Testis (tissue), 3 donors: ENCODE measurements around the gene BUD31. TPM values are rescaled to one million over a fixed set of nuclear protein-coding genes. Genes with fewer than 3 reads are reported as not detected.

Source experiments
- DNase-seq: peaks from one replicate; pipeline ENCODE4 v3.0.0-alpha.2; 2019
- H3K27ac ChIP-seq, 2 donors: fragments of 200-600 bp; sonication (generic); one replicate each; pipeline ENCODE4 v1.5.1; 2019
- H3K27me3 ChIP-seq: fragments of 200-600 bp; sonication (generic); one replicate; pipeline ENCODE4 v1.5.1; 2019
- H3K36me3 ChIP-seq: fragments of 200-600 bp; sonication (generic); one replicate; pipeline ENCODE4 v1.5.1; 2017; ENCODE audit warnings: low read depth; ENCODE audit errors: missing control alignments
- H3K4me1 ChIP-seq: fragments of 200-600 bp; sonication (generic); one replicate; pipeline ENCODE4 v1.5.1; 2019
- H3K4me3 ChIP-seq, 2 donors: fragments of 200-600 bp; sonication (generic); one replicate each; pipeline ENCODE4 v1.5.1; 2017 to 2019
- H3K9me3 ChIP-seq: fragments of 200-600 bp; sonication (generic); one replicate; pipeline ENCODE4 v1.5.1; 2017
- POLR2A ChIP-seq: fragments of 450-650 bp; IDR thresholded peaks from one replicate; pipeline ENCODE4 v1.6.1; 2017; ENCODE audit warnings: antibody characterized with exemption, mild to moderate bottlenecking, moderate library complexity
- WGBS, 2 donors: methylation state at CpG; one replicate each; pipeline ENCODE4 v1.1.5; 2018; 5-methylcytosine and 5-hydroxymethylcytosine counted together
- intact Hi-C: fragments of 100-400 bp; cut with DNase I; formaldehyde crosslinking; loops from one replicate; pipeline ENCODE4 v1.15.1; 2023; ENCODE audit warnings: low total_unique reads
- polyA plus RNA-seq: library from polyadenylated mRNA; stranded (reverse); fragments of 350-450 nt; fragmentation: Illumina TruSeq; extraction: RNeasy Lipid Tissue Mini Kit (QIAGEN cat#74804); gene quantifications from one replicate; pipeline ENCODE4 v1.2.3, GENCODE V29; 2014; ENCODE audit warnings: low read depth, low replicate concordance; ENCODE audit not compliant: insufficient read depth
- total RNA-seq, 2 donors: library from RNA; depleted of rRNA; stranded (reverse); fragments of >200 nt; gene quantifications; one replicate each; pipeline ENCODE4 v1.2.3, GENCODE V29; 2016
- TF ChIP-seq, protein P1 (sequence below), 3 experiments: fragments of 450-650 bp in 2 of 3; fragments of 200-600 bp in 1 of 3; sonication (generic) in 1 of 3; IDR thresholded peaks; one replicate each; pipeline ENCODE4 v1.5.1; 2016 to 2019; ENCODE audit warnings: antibody characterized with exemption in 3 of 3, mild to moderate bottlenecking in 2 of 3, moderate library complexity in 1 of 3

The BUD31 gene
- total and polyA plus RNA-seq, 3 donors from 2014 or later: 91.2 to 174 (median 123) TPM

DNA sequence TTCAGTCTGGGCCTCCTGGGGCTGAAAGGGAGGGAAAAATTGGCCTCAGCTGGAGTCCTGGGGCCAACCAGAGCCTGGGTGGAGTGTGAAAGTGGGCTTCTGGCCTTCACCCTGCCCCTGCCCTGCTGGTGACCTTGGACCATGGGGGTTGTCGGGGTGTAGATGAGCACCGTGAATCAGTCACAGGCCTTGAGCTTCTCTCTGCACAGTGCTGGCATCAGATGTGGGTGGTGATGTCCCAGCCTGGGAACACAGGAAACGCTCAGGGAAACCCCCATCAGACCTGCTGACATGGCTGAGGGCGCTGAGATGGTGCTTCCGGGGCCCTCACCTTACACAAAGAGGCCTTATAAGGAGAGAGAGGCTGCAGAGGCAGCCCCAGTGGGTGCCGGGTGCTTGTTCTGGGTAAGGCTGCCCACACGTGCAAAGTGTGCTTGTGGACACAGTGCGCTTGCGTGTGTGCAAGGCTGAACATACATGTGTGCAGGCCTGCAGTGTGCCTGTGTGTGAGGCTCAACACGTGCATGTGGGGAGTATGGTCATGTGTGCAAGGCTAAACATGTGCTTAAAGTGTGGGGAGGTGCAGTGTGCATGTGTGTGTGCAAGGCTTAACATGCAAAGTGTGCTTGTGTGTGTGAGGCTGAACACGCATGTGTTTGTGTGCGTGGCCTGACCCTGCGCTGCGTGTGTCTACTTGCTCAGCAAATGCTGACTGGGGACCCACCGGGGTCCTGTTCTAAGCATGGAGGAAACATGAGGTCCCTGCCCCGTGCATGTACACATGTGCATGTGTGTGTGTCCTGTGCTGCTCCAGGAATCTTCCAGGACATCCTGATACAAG lies 27.7 kb upstream of the BUD31 start:
- Histone ChIP-seq H3K4me1 (peaks cover 21% of the 10 kb centered on the region), H3K27me3 (no peaks in the 10 kb centered on the region), H3K36me3 (no peaks in the 10 kb centered on the region), H3K4me3 (no peak overlapping the region), H3K9me3 (no peaks in the 10 kb centered on the region), H3K27ac (peak overlapping the region; percentile 12 to 86)
- WGBS, 2 donors: 59 to 62% methylated on average over 9 to 16 of the region's 16 CpGs
- DNase-seq: peak; percentile 38
- no peak for TF ChIP-seq POLR2A
- TF ChIP-seq, protein P1, sequence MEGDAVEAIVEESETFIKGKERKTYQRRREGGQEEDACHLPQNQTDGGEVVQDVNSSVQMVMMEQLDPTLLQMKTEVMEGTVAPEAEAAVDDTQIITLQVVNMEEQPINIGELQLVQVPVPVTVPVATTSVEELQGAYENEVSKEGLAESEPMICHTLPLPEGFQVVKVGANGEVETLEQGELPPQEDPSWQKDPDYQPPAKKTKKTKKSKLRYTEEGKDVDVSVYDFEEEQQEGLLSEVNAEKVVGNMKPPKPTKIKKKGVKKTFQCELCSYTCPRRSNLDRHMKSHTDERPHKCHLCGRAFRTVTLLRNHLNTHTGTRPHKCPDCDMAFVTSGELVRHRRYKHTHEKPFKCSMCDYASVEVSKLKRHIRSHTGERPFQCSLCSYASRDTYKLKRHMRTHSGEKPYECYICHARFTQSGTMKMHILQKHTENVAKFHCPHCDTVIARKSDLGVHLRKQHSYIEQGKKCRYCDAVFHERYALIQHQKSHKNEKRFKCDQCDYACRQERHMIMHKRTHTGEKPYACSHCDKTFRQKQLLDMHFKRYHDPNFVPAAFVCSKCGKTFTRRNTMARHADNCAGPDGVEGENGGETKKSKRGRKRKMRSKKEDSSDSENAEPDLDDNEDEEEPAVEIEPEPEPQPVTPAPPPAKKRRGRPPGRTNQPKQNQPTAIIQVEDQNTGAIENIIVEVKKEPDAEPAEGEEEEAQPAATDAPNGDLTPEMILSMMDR (IDR thresholded peaks at IDR 0.05): no peak
- intact Hi-C loops: no loop called here

DNA sequence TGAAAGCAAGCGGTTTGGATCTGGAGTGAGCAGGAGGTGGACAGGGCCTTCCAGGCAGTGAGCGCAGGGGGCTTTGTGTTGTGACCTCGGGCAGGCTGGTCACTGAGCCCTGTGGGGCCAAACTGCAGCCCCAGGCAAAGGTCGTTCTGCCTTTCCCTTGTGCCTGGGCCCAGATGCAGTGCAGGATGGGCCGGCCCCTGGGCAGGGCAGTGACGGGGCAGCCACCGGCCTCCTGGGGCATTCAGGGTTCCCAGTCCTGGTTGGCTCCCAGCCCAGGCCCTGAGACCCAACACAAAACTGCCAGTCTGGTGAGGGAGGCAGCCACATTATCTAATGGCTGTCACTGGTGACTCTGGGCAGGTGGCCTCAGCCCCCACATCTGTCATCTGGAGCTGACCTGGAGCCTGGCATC lies 27.1 kb upstream of the BUD31 start:
- Histone ChIP-seq H3K36me3 (no peaks in the 10 kb centered on the region), H3K4me3 (no peak overlapping the region), H3K27ac (no peak overlapping the region), H3K9me3 (no peaks in the 10 kb centered on the region), H3K27me3 (no peaks in the 10 kb centered on the region), H3K4me1 (peaks cover 21% of the 10 kb centered on the region)
- DNase-seq: no peak
- 51 to 64% methylated on average over 3 to 7 of the region's 7 CpGs for WGBS, 2 donors
- TF ChIP-seq POLR2A: no peak
- TF ChIP-seq, protein P1 (IDR thresholded peaks at IDR 0.05): no peak
- intact Hi-C loops: no loop called here

DNA sequence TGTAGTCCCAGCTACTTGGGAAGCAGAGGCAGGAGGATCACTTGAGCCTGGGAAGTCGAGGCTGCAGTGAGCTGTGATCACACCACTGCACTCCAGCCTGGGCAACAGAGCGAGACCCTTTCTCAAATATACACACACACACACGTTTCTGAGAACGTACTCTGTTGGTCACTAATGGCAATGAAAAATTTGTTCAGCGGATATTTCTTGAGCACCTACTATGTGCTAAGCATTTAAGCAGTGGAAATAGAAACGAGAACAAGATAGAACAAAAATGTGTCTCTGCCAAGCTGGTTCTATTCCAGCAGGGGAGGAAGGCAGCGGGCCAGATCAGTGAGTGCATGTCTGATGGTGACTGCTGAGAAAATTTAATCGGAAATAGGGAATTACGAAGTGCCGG lies 25.6 kb upstream of the BUD31 start:
- Histone ChIP-seq H3K27me3 (no peaks in the 10 kb centered on the region), H3K36me3 (no peaks in the 10 kb centered on the region), H3K9me3 (no peaks in the 10 kb centered on the region), H3K4me1 (peaks cover 21% of the 10 kb centered on the region), H3K27ac (no peak overlapping the region), H3K4me3 (no peak overlapping the region)
- no peak for DNase-seq
- intact Hi-C loops: no loop called here
- TF ChIP-seq, protein P1 (IDR thresholded peaks at IDR 0.05): no peak
- TF ChIP-seq POLR2A: no peak
- 83 to 90% methylated on average over 10 of the region's 10 CpGs for WGBS, 2 donors

DNA sequence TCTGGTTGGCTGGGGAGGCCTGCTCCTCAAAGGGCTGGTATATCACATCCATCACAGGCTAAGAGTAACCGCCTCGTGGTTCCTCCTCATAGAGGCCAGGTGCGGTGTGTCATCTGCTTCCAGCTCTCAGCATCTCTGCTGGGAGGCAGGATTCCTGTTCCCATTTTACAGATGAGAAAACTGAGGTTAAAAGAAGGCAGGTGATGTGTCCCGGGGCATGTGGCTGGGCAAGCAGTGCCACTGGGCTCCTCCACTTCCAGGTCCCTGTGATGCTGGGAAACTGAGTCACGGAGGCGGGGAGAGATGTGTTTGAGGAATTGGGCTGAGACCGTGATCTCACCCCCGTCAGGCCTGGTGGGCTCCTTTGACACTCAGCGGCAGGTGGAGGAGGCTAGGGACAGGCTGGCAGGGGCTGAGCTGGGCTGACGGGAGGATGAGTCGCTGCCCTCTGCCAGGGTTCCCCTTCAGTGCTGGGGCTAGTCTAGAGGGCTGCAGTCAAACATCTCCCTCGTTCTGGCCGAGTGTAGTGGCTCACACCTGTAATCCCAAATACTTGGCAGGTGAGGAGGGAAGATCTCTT lies 24.9 kb upstream of the BUD31 start:
- intact Hi-C loops: no loop called here
- Histone ChIP-seq H3K27ac (no peak overlapping the region), H3K9me3 (no peaks in the 10 kb centered on the region), H3K4me1 (peaks cover 21% of the 10 kb centered on the region), H3K27me3 (no peaks in the 10 kb centered on the region), H3K4me3 (no peak overlapping the region), H3K36me3 (no peaks in the 10 kb centered on the region)
- DNase-seq: no peak
- TF ChIP-seq POLR2A: no peak
- TF ChIP-seq, protein P1 (IDR thresholded peaks at IDR 0.05): no peak
- WGBS, 2 donors: 87 to 95% methylated on average over 12 to 13 of the region's 13 CpGs
